IgD-negative memory B cell (primary cell): Measurements from ENCODE around the gene ENPP4. TPM values are rescaled to one million over a fixed set of nuclear protein-coding genes. Genes with fewer than 3 reads are reported as not detected.
A peak's percentile ranks its signal among the peaks of the same experiment; 100 is the strongest.

Experiments
- H3K27ac Mint-ChIP-seq, 3 donors: one replicate each; pipeline ENCODE4 v1.8.0; 2020 to 2022; ENCODE audit warnings: mild to moderate bottlenecking in 3 of 3, mixed read lengths in 3 of 3, moderate library complexity in 1 of 3
- H3K27me3 Mint-ChIP-seq: one replicate; pipeline ENCODE4 v1.8.0; 2021; ENCODE audit warnings: mixed read lengths
- H3K36me3 Mint-ChIP-seq: one replicate; pipeline ENCODE4 v1.8.0; 2020; ENCODE audit warnings: mild to moderate bottlenecking, mixed read lengths
- H3K4me1 Mint-ChIP-seq, 3 donors: one replicate each; pipeline ENCODE4 v1.8.0; 2020 to 2022; ENCODE audit warnings: mixed read lengths in 3 of 3, mild to moderate bottlenecking in 1 of 3
- H3K4me3 Mint-ChIP-seq, 4 donors: one replicate each; pipeline ENCODE4 v1.8.0; 2020 to 2022; ENCODE audit warnings: mild to moderate bottlenecking in 4 of 4, mixed read lengths in 4 of 4, moderate library complexity in 3 of 4
- H3K9me3 Mint-ChIP-seq, 3 donors: one replicate each; pipeline ENCODE4 v1.8.0; 2020 to 2021; ENCODE audit warnings: mixed read lengths in 3 of 3, mild to moderate bottlenecking in 1 of 3
- polyA plus RNA-seq: library from polyadenylated mRNA; unstranded; fragments of 300-500 nt; fragmentation: Illumina TruSeq; gene quantifications from one replicate; pipeline ENCODE4 v1.2.3, GENCODE V29; 2021

The ENPP4 gene
- polyA plus RNA-seq, 1 donor from 2014 or later, result 4.4 TPM

- Mint-ChIP-seq H3K36me3 (no peaks in the 10 kb centered on the region), H3K27me3 (no peaks in the 10 kb centered on the region), H3K4me1 (no peaks in the 10 kb centered on the region), H3K4me3 (no peak overlapping the region), H3K9me3 (peaks cover 0 to 4% (median 0%) of the 10 kb centered on the region in 3 donors), H3K27ac (no peak overlapping the region)
Measured at GRCh38 chr6:46156701-46157100, 26.9 kb downstream of the ENPP4 start.

GRCh38 chr6:46159229-46159628 lies 29.4 kb downstream of the ENPP4 start:
- Mint-ChIP-seq H3K27me3 (no peaks in the 10 kb centered on the region), H3K4me1 (no peaks in the 10 kb centered on the region), H3K36me3 (no peaks in the 10 kb centered on the region), H3K9me3 (no peaks in the 10 kb centered on the region), H3K27ac (no peak overlapping the region), H3K4me3 (no peak overlapping the region)

GRCh38 chr6:46160102-46160501 lies 30.3 kb downstream of the ENPP4 start:
- no peak overlapping the region for H3K27ac Mint-ChIP-seq
- H3K9me3 Mint-ChIP-seq, result no peaks in the 10 kb centered on the region
- H3K4me1 Mint-ChIP-seq, result no peaks in the 10 kb centered on the region
- H3K4me3 Mint-ChIP-seq, result no peak overlapping the region
- H3K36me3 Mint-ChIP-seq, result peaks cover 2% of the 10 kb centered on the region
- no peaks in the 10 kb centered on the region for H3K27me3 Mint-ChIP-seq

- Mint-ChIP-seq H3K27ac (peak within 1 kb of the TSS in 1 of 3 donors; percentile 31), H3K4me3 (peak within 1 kb of the TSS; percentile 89 to 94 (median 92)), H3K27me3 (peaks cover 10% of the 10 kb centered on the region), H3K9me3 (no peaks in the 10 kb centered on the region), H3K36me3 (no peaks in the 10 kb centered on the region), H3K4me1 (peaks cover 3 to 14% (median 9%) of the 10 kb centered on the region in 3 donors)
Measured at GRCh38 chr6:46170357-46171289, 40.8 kb downstream of the ENPP4 start, which contains the start of gene ENPP5. ENPP5 (minus strand) TSS chr6:46170980; CDS start chr6:46168262, 2,718 bp downstream.

- peaks cover 4 to 14% (median 13%) of the 10 kb centered on the region in 3 donors for H3K4me1 Mint-ChIP-seq
Measured at GRCh38 chr6:46172176-46172575, 42.4 kb downstream of the ENPP4 start.

GRCh38 chr6:46174904-46175303 lies 45.1 kb downstream of the ENPP4 start:
- H3K9me3 Mint-ChIP-seq, result no peaks in the 10 kb centered on the region
- H3K4me3 Mint-ChIP-seq, result no peak overlapping the region
- H3K4me1 Mint-ChIP-seq, result peaks cover 4 to 12% (median 12%) of the 10 kb centered on the region in 3 donors

More at GRCh38 chr6:46172176-46172575, 42.4 kb downstream of the ENPP4 start:
- Mint-ChIP-seq H3K27me3 (peaks cover 7% of the 10 kb centered on the region), H3K4me3 (peak overlapping the region; percentile 29 to 94 (median 78)), H3K27ac (peak overlapping the region in 1 of 3 donors; percentile 7), H3K36me3 (no peaks in the 10 kb centered on the region), H3K9me3 (no peaks in the 10 kb centered on the region)

GRCh38 chr6:46175446-46175845 lies 45.7 kb downstream of the ENPP4 start:
- no peaks in the 10 kb centered on the region for H3K9me3 Mint-ChIP-seq
- H3K4me1 Mint-ChIP-seq, result peaks cover 1 to 7% (median 7%) of the 10 kb centered on the region in 3 donors
- H3K27ac Mint-ChIP-seq, result no peak overlapping the region
- no peak overlapping the region for H3K4me3 Mint-ChIP-seq
- peaks cover 3% of the 10 kb centered on the region for H3K27me3 Mint-ChIP-seq
- H3K36me3 Mint-ChIP-seq, result no peaks in the 10 kb centered on the region

More at GRCh38 chr6:46174904-46175303, 45.1 kb downstream of the ENPP4 start:
- H3K27me3 Mint-ChIP-seq, result peaks cover 9% of the 10 kb centered on the region
- H3K36me3 Mint-ChIP-seq, result no peaks in the 10 kb centered on the region
- no peak overlapping the region for H3K27ac Mint-ChIP-seq

GRCh38 chr6:46175976-46176375 lies 46.2 kb downstream of the ENPP4 start:
- Mint-ChIP-seq H3K36me3 (no peaks in the 10 kb centered on the region), H3K27me3 (peaks cover 4% of the 10 kb centered on the region), H3K4me1 (peaks cover 1 to 4% (median 4%) of the 10 kb centered on the region in 3 donors), H3K9me3 (no peaks in the 10 kb centered on the region), H3K27ac (no peak overlapping the region), H3K4me3 (no peak overlapping the region)

- H3K27me3 Mint-ChIP-seq, result peaks cover 24% of the 10 kb centered on the region
Measured at GRCh38 chr6:46184114-46184513, 54.3 kb downstream of the ENPP4 start.

GRCh38 chr6:46186583-46186982 lies 56.8 kb downstream of the ENPP4 start:
- no peak overlapping the region for H3K4me3 Mint-ChIP-seq
- peaks cover 1% of the 10 kb centered on the region for H3K36me3 Mint-ChIP-seq
- no peaks in the 10 kb centered on the region for H3K9me3 Mint-ChIP-seq
- H3K27ac Mint-ChIP-seq, result no peak overlapping the region
- no peaks in the 10 kb centered on the region for H3K4me1 Mint-ChIP-seq
- H3K27me3 Mint-ChIP-seq, result peaks cover 26% of the 10 kb centered on the region

More at GRCh38 chr6:46184114-46184513, 54.3 kb downstream of the ENPP4 start:
- H3K9me3 Mint-ChIP-seq, result no peaks in the 10 kb centered on the region
- peaks cover 1% of the 10 kb centered on the region for H3K36me3 Mint-ChIP-seq
- H3K4me3 Mint-ChIP-seq, result no peak overlapping the region
- H3K4me1 Mint-ChIP-seq, result no peaks in the 10 kb centered on the region
- no peak overlapping the region for H3K27ac Mint-ChIP-seq

- H3K27me3 Mint-ChIP-seq, result peaks cover 12% of the 10 kb centered on the region
- no peaks in the 10 kb centered on the region for H3K9me3 Mint-ChIP-seq
- no peaks in the 10 kb centered on the region for H3K4me1 Mint-ChIP-seq
- no peak overlapping the region for H3K27ac Mint-ChIP-seq
- H3K36me3 Mint-ChIP-seq, result peaks cover 1% of the 10 kb centered on the region
- H3K4me3 Mint-ChIP-seq, result no peak overlapping the region
Measured at GRCh38 chr6:46189726-46190125, 59.9 kb downstream of the ENPP4 start.

- Mint-ChIP-seq H3K4me1 (no peaks in the 10 kb centered on the region), H3K27me3 (peaks cover 7% of the 10 kb centered on the region), H3K9me3 (no peaks in the 10 kb centered on the region), H3K36me3 (peaks cover 4% of the 10 kb centered on the region), H3K27ac (no peak overlapping the region), H3K4me3 (no peak overlapping the region)
Measured at GRCh38 chr6:46190889-46191288, 61.1 kb downstream of the ENPP4 start.

GRCh38 chr6:46191961-46192360 lies 62.2 kb downstream of the ENPP4 start:
- Mint-ChIP-seq H3K9me3 (no peaks in the 10 kb centered on the region), H3K27ac (no peak overlapping the region), H3K36me3 (peaks cover 4% of the 10 kb centered on the region), H3K4me1 (no peaks in the 10 kb centered on the region), H3K27me3 (peaks cover 9% of the 10 kb centered on the region), H3K4me3 (no peak overlapping the region)
